Measurements from ENCODE around the gene UQCRFS1.

UQCRFS1 gene

DNA sequence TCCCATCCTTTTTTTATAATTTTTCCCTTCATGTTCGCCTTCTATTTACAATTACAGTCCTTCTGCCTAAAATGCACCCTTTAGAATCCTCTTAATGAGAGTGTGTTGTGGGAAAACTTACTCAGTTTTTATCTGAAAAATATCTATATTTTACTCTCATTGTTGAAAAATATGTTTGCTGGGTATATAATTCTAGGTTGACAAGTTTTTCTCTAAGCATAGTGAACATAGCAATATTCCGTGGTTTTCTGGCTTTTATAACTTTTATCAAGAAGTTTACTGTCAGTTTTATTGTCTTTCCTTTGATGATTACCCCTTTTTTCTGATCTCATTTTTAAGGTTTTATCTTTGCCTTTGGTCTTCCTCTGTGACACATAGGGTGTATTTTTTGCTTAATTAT is 57.3 kb downstream of the UQCRFS1 start:
- DNase-seq (ENCODE audit: low spot score) = no peak
